Retina (tissue), 1 donor: ENCODE results near the gene NOC2L.
"Not testable (repeated sequence)": the region's sequence is repeated elsewhere in the genome, so short reads cannot be mapped to it uniquely, and the experiment has no call there.

ENCODE experiments used
- DNase-seq: peaks from one replicate; pipeline ENCODE4 v3.0.0-alpha.2; 2016

NOC2L gene

DNA sequence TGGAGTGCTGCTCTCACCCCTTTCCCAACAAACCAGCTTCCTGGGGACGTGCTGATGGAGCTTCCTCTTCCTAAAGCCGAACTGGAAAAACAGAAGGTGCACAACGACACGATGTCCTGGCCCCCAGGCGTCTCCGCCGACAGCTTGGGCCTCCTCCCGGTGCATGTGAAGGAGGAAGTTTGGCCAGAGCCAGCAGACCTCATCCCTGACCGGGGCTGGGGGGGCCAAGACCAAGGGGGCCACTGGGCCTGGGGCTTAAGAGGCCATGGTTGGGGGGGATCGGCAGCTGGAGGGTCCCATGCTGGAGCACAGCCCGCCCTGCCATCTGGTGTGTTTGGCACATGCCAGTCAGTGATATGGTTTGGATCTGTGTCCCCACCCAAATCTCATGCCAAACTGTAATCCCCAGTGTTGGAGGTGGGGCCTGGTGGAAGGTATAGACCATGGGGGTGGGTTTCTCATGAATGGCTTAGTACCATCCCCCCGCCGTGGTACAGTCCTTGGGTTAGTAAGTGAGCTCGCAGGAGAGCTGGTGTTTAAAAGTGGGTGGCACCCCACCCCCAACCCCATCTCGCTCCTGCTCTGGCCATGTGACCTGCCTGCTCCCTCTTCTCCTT, 34.4 kb upstream of the NOC2L start:
- no peak for DNase-seq

DNA sequence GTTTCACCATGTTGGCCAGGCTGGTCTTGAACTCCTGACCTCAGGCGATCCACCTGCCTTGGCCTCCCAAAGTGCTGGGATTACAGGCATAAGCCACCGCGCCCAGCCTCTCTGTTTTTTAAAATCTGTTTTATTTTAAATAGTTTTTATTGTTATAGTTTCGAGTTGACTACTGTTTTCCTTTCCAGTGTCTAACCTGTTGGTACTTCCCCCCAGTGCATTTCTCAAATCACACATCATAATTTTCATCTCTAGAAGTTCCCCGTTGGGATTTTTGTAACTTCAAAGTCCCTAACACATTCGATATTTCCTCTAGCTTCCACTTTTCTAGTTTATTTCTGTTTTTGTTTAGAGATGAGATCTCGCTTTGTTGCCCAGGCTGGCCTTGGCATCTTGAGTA, 33.3 kb upstream of the NOC2L start:
- DNase-seq: no peak

DNA sequence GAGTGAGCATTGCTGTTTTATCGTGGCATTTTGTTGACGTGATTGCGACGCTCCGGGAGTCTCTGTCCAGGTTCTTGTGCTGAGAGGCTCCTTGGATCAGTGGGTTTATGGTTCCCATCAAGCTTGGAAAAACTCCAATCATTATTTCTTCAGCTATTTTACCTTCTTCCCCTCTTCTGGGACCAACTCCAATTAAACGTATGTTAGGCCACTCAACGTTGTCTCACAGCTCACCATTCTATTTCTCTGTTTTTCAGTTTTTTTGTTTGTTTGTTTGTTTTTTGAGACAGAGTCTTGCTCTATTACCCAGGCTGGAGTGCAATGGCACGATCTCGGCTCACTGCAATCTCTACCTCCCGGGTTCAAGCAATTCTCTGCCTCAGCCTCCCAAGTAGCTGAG, 32.8 kb upstream of the NOC2L start:
- no peak for DNase-seq

DNA sequence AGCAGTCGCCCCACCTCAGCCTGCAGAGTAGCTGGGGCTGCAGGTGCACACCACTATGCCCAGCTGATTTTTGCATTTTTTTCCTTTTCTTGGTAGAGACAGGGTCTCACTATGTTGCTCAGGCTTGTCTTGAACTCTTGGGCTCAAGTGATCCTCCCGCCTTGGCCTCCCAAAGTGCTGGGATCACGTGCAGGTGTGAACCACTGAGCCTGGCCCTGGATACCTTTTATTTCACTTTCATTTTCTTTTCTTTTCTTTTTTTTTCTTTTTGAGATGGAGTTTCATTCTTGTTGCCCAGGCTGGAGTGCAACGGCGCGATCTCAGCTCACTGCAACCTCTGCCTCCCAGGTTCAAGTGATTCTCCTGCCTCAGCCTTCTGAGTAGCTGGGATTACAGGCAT, 32.2 kb upstream of the NOC2L start:
- not testable (repeated sequence) for DNase-seq

DNA sequence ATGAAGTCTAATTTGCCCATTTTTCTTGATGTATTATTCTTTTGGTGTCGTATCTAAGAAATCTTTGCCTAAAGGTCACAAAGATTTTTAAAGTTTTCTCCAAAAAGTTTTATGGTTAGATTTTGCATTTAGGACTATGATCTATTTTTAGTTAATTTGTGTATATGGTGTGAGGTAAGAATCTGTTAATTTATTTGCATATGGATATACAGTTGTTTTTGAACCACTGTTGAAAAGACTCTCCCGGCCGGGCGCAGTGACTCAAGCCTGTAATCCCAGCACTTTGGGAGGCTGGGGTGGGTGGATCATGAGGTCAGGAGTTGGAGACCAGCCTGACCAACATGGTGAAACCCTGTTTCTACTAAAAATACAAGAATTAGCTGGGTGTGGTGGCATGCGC, 29.0 kb upstream of the NOC2L start:
- DNase-seq: not testable (repeated sequence)

DNA sequence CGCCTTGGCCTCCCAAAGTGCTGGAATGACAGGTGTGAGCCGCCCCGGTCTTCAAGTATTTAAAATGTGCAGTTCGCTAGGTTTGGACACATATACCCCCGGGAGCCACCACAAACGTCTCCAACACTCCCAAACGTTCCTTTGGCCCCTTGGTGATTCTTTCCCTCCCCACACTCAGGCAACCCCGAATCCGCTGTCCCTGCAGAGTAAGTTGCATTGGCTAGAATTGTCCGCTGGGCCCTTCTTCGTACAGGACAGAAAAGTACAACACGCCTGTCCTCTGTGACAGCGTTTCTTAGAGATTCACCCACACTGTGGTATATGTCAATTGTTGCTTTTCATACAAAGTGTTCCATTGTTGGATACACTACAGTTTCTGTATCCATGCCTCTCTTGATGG, 26.1 kb upstream of the NOC2L start:
- no peak for DNase-seq

DNA sequence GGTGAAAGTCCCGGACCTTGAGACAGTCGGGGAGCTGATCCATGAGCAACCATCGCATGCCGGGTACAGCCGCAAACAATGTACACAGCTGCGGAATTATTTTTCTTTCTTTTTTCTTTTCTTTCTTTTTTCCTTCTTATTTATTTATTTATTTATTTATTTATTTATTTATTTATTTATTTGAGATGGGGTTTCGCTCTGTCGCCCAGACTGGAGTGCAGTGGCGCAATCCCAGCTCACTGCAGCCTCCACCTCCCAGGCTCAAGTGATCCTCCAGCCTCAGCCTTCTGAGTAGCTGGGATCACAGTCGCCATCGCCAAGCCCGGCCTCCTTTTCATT, 25.4 kb upstream of the NOC2L start:
- DNase-seq: no peak

DNA sequence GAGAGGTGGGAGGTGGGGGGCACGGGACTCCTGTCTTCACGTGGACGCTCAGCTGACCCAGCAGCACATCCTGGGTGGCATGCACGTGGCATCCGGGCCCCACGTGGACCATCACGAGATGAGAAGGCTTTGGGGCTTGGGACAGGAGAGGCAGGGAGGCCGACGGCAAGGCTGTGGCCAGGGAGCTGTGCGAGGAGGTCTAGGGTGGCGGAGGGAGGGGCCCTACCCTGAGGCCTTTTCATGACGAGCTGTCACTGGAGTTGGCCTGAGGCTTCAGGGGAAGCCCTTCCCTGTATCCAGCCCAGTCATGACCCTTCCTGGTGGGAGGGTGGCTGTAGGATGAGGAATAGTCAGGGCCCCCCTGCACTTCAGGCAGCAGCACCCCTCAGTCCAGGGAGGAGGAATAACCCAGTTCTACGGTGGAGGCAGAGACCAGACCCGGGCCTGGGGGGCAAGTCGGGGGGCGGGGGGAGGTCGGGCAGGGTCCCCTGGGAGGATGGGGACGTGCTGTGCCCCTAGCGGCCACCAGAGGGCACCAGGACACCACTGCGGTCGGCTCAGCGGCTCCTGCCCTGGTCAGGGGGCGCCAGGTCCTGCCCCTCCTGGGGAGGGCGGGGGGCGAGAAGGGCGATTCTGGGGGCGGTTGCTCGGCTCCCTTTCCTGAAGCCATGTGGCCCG, 24.9 kb upstream of the NOC2L start:
- DNase-seq: no peak

DNA sequence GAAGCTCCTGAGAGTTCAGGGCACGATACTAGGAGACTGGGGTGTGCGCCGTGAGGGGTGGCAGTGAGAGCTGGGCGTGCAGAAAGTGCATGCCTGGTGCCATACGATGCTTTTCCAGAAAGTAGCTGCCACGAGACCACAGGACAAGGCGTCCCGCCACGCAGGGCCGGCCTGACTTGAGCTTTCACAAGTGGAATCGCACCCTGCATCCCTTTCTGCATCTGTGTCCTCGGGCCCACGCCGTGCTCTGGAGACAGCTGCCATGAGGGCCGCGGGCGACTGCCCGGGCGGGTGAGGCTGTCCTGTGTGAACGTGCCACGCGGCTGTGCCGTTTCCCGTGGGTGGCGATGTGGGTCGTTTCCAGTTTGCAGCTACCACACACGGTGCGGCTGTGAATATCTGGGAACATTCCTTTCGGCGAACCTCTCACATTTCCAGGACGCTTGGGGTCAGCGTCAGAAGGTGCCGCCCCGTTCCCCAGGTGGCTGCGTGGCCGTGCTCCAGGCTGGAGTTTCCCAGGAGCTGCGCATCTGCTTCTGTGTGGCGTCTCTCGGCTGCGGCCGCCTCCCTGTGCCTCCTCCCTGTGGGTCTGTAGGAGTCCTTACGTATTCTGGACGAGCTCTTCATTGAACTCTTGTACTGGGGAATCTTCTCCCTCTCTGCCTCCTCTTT, 23.8 kb upstream of the NOC2L start:
- no peak for DNase-seq

DNA sequence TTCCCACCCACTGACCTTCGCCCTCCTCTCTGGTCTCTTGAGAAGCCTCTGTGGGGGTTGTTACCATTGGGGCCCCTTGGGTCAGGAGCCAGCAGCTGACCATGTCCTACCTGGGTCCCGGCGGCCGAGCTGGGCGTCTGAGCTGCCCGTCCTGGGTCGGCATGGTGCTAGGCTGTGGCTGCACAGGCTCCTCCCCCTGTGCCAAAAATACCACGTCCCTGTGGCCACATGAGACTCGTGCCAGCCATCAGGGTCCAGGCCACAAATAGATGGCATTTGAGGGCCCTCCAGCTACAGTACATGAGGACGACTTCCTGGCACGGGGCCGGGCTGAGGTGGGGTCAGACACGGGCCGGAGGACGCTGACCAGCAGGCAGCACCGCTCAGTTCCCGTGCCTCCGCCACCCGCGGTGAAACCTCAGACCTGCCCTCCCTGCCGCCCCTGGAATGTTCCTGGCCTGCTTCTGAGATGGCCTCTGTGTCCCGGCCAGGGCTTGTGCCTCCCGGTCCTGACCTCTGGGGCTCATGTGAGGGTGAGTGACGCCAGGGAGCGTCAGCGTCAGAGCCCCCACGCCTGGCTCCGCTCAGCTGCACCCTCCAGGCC, 23.0 kb upstream of the NOC2L start, which contains the start of gene PERM1:
Gene PERM1 (minus strand): TSS at position 139 of the 604 bp plus-strand sequence. CDS start 1,064 bp downstream, outside the sequence.
- no peak for DNase-seq

DNA sequence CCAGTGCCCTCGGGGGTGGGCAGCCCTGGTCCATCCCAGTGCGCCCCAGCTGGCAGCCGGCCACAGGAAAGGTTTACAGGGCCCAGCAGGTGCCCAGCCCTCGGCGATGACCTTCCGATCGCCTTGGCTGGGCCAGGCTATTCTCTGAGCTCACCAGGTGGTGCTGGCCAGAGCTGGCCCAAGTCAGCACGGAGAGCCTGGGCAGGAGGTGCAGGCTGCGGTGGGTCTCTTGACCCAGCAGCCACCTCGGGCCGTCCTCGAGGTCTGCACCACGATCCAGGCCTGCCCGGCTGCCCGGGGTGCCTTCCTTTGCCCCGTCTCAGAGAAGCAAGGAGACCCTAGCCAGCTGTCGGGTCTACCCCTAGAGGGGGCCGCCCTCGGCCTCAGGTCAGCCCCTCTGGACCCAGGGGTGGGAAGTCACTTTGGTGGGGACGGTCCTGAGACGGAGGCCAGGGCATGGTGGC, 22.5 kb upstream of the NOC2L start:
- DNase-seq: no peak

DNA sequence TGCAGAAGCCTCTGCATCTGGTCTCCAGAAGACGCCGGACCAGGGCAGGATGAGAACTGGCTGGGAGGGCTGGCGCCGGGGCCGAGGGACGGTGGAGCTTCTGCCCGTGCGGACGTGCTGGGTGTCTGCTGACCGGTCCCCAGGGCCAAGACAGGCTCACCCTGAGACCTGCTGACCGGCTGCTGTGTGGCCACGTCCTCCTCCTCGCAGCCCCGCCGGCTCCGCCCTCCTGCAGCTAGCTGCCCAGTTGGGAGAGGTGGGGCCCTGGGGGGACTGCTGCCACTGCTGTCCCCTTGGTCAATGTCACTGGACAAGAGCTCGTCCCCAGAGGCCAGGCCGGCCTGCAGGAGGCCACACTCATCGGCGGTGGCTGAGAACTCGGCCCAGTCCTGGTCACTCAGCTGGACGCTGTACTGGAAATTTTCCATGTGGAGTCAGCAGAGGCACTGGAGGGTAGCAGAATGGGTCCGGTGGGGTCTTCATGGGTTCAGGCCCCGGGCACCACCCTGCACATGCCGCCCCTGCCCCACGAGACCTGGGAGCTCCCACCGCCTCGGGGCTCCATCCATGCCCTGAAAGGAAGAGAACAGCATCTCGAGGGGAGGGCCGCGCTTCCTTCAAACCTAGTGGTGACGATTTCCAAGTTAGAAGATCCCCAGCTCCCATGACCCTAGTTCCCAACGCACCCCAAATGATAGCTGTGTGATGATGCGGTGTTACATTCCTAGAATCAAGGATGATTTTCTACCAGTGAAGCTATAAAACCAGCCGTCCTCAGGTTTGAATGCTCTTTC, 21.7 kb upstream of the NOC2L start:
- no peak for DNase-seq

DNA sequence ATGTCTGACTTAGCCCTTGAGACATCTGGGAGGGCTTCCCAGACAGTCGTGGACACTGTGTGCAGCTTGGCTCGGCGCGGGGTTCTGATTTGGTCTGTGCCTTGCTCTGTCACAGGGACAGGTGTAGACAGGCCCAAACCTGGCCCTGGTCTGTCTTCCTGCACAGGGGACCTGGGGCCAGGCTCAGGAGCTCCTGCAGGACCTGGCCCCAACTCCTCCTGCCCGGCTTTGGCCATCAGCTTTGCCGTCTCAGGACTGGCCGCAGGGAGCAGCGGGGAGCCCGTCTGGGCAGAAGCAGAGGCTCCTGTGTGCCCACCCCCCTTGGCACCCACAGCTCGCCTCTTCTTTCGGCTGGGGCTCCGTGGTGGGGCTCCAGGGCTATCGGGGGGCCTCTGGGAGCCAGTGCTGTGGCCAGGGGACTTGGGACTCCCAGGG, 21.1 kb upstream of the NOC2L start:
- no peak for DNase-seq

DNA sequence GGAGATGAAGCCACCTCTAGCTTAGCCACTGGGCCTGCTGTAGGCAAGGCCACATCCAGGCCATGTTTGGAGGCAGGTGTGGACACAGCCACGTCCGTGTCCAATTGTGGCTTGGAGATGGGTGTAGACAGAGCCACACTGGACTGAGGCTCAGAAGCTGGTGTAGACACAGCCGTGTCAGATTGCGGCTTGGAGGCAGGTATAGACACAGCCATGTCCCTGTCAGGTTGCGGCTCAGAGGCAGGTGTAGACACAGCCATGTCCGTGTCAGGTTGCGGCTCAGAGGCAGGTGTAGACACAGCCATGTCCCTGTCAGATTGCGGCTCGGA, 20.7 kb upstream of the NOC2L start:
- no peak for DNase-seq

DNA sequence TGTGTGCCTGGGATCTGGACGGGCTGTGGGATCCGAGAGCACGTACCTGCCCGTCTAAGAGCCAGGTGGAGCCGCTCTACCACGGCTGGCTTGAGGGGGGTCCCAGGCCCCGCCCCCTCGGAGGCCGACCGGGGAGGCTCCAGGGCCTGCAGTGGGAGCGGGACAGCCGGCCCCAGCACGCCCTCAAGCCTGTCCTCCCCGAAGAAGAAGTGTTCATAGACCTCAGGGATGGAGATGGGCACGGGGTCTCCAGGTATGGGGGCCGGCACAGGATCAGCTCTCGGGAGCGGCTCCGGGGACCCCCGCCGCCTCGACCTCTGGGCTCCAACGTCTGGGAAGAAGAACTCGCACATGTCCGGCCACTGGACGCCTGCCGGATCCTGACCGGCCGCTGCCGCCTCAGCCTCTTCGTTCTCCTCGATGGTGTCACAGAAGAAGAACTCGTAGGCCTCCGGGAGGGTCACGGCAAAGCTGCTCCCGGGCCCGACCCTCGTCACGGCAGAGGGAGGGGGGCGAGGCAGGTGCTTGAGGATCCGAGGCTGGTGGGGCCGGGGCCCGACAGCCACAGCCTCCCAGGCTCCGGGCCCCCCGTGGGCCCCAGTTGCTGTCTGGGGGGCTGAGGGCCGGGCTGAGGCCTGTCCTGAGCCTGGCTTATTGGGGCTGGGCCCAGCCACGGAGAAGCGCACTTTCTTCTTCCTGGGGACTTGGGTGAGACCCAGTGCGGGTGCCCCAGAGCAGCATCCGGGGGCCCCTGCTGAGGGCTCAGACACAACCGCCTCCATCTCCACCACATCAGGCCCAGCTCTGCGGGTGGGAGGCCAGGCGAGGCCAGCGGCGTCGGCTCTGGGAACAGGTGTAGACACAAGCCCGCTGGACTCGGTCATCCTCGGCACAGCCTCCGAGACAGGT, 20.0 kb upstream of the NOC2L start:
- no peak for DNase-seq

DNA sequence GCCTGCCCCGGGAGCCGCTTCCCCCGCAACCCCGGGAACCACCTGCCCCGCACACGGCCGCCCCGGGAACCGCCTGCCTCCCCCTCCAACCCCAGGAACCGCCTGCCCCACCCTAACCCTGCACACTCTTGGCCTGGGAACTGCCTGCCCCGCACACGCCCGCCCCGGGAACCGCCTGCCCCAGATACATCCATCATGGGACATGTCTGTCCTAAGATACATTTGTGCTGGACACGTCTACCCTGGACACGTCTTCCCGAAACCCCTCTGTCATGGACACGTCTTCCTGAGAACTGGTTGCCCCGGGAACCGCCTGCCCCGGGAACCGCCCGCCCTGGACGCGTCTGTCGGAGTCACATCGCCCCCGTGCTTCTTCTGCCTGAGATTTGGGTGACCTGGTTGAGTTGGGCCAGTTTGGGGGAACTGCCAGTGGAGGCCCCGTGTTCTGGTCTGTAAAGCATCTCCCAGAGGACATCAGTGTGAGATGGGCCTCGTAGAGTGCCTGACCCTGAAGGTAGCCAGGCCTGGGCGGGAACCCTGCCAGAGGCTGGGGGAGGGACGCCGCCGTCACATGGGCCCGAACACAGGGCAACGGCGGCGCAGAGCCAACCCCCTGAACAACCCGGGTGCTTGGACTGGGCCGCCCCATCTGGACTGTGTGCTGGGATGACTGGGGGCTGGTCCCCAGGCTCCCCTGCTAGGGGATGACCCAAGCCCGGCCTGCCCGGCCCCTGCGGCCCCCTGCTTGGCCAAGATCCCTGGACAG, 19.2 kb upstream of the NOC2L start:
- no peak for DNase-seq

DNA sequence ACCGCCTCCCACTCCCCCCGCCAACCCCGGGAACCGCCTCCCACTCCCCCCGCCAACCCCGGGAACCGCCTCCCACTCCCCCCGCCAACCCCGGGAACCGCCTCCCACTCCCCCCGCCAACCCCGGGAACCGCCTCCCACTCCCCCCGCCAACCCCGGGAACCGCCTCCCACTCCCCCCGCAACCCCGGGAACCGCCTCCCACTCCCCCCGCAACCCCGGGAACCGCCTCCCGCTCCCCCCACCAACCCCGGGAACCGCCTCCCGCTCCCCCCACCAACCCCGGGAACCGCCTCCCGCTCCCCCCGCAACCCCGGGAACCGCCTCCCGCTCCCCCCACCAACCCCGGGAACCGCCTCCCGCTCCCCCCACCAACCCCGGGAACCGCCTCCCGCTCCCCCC, 17.7 kb upstream of the NOC2L start:
- not testable (repeated sequence) for DNase-seq

DNA sequence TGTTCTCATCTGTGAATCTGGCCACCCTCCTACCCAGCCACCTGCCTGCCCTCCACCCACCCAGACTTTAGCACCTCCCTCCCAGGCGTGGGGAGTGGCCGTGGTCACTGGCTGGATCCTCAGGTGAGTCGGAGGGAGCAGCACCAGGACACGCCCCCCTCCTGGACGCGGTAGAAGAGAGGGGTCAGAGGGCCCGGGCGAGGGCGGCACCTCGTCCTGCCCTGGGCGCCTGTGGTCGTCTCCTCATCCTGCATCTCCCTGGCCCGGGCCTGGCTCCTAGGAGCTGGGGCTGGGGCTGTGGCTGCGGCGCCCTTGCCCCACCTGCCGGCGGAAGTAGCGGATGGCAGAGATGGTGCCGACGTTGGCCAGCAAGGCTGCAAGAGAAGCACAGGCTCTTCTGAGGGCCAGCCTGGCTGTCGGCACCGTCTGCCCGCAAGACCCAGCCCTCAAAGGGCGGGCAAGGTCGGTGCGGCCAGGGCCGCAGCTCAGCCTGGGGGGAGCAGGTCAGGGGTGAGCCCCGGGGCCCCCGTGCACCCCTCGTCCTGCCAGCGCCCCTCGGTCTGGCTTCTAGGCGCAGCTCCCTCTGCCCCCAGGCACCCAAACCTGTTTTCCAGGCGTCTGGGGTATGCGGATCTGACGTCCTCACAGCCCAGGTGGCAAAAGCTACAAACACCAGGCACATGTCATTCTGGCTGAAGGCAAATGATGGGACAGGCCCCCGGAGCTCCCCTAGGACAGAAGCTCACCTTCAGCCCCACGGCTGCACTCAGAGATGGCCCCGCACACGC, 17.0 kb upstream of the NOC2L start:
- DNase-seq: peak; percentile 88

DNA sequence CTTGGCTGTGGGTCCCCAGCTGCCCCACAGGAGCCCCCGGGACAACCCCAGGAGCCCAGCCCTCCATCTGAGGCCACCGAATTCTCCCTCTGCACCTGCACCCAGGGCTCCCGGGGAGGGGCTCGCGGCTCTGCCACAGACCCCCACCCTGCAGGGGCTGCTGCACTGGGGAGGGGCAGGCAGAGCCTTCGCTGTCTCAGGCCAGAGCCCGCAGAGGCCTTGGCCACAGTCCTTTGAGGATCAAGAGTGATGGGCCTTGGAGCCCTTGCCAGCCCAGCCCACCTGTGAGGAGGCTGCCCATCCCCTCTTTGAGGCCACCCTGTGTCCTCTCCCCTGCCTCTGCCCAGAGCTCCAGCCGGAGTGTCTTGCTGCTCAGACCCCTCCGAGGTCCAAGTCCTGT, 16.3 kb upstream of the NOC2L start:
- DNase-seq: no peak

DNA sequence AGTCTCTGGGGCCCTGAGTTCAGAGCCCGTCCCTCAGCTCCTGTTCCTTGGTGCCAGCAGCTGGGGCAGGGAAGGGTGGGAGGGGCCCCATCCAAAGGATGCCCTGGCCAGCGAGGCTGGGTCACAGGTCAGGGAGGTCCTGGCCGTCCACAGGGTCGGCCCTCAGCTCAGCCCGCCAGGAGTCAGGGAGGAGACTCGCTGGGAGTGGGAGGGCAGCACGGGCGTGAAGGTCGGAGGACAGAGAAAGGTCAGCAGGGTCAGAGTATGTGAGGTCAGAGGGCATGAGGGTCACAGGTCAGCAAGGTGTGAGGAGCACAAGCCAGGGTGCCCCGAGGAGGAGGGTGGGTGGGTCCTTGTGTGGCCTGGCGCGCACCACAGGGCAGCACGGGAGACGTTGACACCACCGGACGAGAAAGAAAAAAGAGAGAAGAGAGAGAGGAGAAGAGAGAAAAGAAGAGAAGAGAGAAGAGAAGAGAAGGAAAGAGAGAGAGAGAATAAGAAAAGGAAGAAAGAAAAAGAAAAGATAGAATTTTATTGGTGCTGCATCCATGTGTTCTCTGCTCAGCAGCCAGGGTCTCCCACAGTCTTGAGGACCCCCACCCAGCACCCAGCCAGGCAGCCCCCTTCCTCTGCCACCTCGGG, 15.8 kb upstream of the NOC2L start:
- no peak for DNase-seq
